GM18526 (cell line): ENCODE results near the gene GSPT1.

Experiments used
- POLR2A ChIP-seq: IDR thresholded peaks from 3 replicates; pipeline ENCODE4 v1.6.1; 2011; ENCODE audit not compliant: insufficient read length; ENCODE audit errors: extremely low read depth

GSPT1 gene

GRCh38 chr16:11914210-11915113 lies 1.3 kb downstream of the GSPT1 start:
- no peak for TF ChIP-seq POLR2A

- TF ChIP-seq POLR2A, result no peak
Measured at GRCh38 chr16:11913425-11914079, 2.2 kb downstream of the GSPT1 start.

- TF ChIP-seq POLR2A, result no peak
Measured at GRCh38 chr16:11909653-11910545, 5.9 kb downstream of the GSPT1 start.

GRCh38 chr16:11907160-11907970 lies 8.4 kb downstream of the GSPT1 start:
- TF ChIP-seq POLR2A, result no peak

- TF ChIP-seq POLR2A, result no peak
Measured at GRCh38 chr16:11903906-11904305, 11.8 kb downstream of the GSPT1 start.

GRCh38 chr16:11901091-11901490 lies 14.7 kb downstream of the GSPT1 start:
- TF ChIP-seq POLR2A, result no peak

GRCh38 chr16:11896486-11897176 lies 19.1 kb downstream of the GSPT1 start:
- no peak for TF ChIP-seq POLR2A

GRCh38 chr16:11893571-11893970 lies 22.2 kb downstream of the GSPT1 start:
- TF ChIP-seq POLR2A, result no peak

GRCh38 chr16:11892761-11893160 lies 23.0 kb downstream of the GSPT1 start:
- TF ChIP-seq POLR2A, result no peak

GRCh38 chr16:11890231-11890965 lies 25.4 kb downstream of the GSPT1 start:
- no peak for TF ChIP-seq POLR2A

- TF ChIP-seq POLR2A, result no peak
Measured at GRCh38 chr16:11886881-11887280, 28.9 kb downstream of the GSPT1 start.

- TF ChIP-seq POLR2A, result no peak
Measured at GRCh38 chr16:11884035-11884434, 31.7 kb downstream of the GSPT1 start.

GRCh38 chr16:11880007-11880406 lies 35.7 kb downstream of the GSPT1 start:
- no peak for TF ChIP-seq POLR2A
